ENCODE measurements around the gene PHF3.

- TF ChIP-seq CTCF (conservative IDR thresholded peaks at IDR 0.05; ENCODE audit: low read length), result no peak
- no peak for TF ChIP-seq EZH2phosphoT487 (IDR thresholded peaks at IDR 0.05; ENCODE audit: borderline replicate concordance)
These were observed 109.2 kb downstream of the PHF3 start for GRCh38 chr6:63744810-63745209.

Measured in Loucy (cell line).